PC-3 (cell line): ENCODE measurements around the gene TBC1D8.

Source experiments
- EZH2 ChIP-seq: fragments of 300-600 bp; sonication (generic); IDR thresholded peaks from one replicate; pipeline ENCODE4 v1.6.1; 2017; ENCODE audit warnings: antibody characterized with exemption, mild to moderate bottlenecking, low read length; ENCODE audit not compliant: unreplicated experiment
- EZH2phosphoT487 ChIP-seq: fragments of 300-600 bp; sonication (generic); IDR thresholded peaks from 2 replicates; pipeline ENCODE4 v1.6.1; 2018; ENCODE audit warnings: mild to moderate bottlenecking, antibody characterized with exemption, low read length, borderline replicate concordance
- TF ChIP-seq, protein P1 (sequence below): fragments of 300-600 bp; sonication (generic); conservative IDR thresholded peaks from 2 replicates; pipeline ENCODE4 v1.5.1; 2017; ENCODE audit warnings: antibody characterized with exemption, low read depth, mild to moderate bottlenecking, low read length

- TF ChIP-seq, protein P1, sequence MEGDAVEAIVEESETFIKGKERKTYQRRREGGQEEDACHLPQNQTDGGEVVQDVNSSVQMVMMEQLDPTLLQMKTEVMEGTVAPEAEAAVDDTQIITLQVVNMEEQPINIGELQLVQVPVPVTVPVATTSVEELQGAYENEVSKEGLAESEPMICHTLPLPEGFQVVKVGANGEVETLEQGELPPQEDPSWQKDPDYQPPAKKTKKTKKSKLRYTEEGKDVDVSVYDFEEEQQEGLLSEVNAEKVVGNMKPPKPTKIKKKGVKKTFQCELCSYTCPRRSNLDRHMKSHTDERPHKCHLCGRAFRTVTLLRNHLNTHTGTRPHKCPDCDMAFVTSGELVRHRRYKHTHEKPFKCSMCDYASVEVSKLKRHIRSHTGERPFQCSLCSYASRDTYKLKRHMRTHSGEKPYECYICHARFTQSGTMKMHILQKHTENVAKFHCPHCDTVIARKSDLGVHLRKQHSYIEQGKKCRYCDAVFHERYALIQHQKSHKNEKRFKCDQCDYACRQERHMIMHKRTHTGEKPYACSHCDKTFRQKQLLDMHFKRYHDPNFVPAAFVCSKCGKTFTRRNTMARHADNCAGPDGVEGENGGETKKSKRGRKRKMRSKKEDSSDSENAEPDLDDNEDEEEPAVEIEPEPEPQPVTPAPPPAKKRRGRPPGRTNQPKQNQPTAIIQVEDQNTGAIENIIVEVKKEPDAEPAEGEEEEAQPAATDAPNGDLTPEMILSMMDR: no peak
- TF ChIP-seq EZH2 (no peak), EZH2phosphoT487 (no peak)
Observed at GRCh38 chr2:101190747-101191516, 39.8 kb upstream of the TBC1D8 start.
